Neural progenitor cell (in vitro differentiated cells): ENCODE data around the gene THRB.

ENCODE experiments used
- EZH2 ChIP-seq: fragments of 200-600 bp; sonication (generic); IDR thresholded peaks from 2 replicates; pipeline ENCODE4 v1.6.1; 2017; ENCODE audit warnings: antibody characterized with exemption, mild to moderate bottlenecking, moderate library complexity
- EZH2phosphoT487 ChIP-seq: fragments of 200-600 bp; sonication (generic); IDR thresholded peaks from 2 replicates; pipeline ENCODE4 v1.6.1; 2017; ENCODE audit warnings: antibody characterized with exemption
- TF ChIP-seq, protein P1 (sequence below): fragments of 200-600 bp; sonication (generic); IDR thresholded peaks from 2 replicates; pipeline ENCODE4 v1.5.1; 2017; ENCODE audit warnings: antibody characterized with exemption, mild to moderate bottlenecking

DNA sequence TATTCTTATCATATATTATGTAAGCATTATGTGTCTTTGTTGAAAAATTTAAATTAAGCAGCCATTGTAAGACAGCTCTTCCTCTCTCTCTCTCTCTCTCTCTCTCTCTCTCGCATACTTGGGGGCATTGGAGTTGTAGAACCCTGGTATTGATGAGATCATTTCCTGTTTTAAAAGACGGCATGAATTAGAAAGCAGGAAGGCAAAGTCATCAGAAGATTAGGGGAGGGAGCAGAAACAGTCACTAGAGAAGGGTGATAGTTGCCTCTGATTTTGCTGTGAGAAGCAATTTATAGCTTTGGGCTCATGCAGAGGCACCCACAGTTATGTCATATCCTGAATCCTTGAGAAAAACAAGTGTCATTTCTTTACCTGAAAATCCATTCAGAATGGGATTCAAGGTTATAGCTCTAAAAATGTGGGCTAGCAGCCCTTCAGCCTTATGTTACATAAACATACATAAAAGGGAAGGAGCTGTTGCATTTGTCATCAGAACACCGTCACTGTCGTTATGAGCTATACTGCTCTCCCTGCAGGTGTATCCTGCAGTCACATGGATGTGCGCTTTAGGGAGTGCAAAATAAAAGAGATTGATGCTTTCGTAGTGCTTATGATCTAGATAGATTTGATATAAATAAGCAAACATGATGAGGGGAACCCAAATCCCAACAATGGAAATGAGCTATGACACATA, 335.7 kb downstream of the THRB start:
- TF ChIP-seq, protein P1, sequence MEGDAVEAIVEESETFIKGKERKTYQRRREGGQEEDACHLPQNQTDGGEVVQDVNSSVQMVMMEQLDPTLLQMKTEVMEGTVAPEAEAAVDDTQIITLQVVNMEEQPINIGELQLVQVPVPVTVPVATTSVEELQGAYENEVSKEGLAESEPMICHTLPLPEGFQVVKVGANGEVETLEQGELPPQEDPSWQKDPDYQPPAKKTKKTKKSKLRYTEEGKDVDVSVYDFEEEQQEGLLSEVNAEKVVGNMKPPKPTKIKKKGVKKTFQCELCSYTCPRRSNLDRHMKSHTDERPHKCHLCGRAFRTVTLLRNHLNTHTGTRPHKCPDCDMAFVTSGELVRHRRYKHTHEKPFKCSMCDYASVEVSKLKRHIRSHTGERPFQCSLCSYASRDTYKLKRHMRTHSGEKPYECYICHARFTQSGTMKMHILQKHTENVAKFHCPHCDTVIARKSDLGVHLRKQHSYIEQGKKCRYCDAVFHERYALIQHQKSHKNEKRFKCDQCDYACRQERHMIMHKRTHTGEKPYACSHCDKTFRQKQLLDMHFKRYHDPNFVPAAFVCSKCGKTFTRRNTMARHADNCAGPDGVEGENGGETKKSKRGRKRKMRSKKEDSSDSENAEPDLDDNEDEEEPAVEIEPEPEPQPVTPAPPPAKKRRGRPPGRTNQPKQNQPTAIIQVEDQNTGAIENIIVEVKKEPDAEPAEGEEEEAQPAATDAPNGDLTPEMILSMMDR = no peak
- no peak for TF ChIP-seq EZH2phosphoT487
- no peak for TF ChIP-seq EZH2
